Activated gamma-delta T cell treated with Interleukin-2 at 50 U/mL for 16 hours (primary cell): ENCODE data around the gene FOSL2.

Experiments
- DNase-seq: peaks from one replicate; pipeline ENCODE4 v3.0.0-alpha.2; 2020

The FOSL2 gene

DNA sequence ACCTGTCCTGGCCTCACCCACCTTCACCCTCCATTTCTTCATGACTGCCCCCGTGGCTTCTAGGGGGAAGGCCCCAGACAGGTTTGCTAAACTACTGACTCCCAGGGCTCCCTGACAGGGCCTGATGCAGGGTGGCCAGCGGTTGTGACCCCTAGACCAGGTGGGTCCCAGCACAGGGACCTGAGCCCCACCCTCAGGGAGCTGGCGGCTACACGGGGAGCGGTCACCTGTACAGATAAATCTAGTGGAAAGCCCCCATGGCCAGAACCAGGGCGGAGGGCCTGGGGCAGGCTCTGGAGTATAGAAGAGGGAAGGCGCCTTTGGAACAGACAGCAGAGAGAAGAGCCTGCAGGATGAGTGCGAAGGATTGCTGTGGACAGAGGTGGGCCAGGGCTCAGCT, 60.7 kb downstream of the FOSL2 start:
- no peak for DNase-seq

GRCh38 chr2:28454016-28454930, 61.6 kb downstream of the FOSL2 start:
- no peak for DNase-seq

DNA sequence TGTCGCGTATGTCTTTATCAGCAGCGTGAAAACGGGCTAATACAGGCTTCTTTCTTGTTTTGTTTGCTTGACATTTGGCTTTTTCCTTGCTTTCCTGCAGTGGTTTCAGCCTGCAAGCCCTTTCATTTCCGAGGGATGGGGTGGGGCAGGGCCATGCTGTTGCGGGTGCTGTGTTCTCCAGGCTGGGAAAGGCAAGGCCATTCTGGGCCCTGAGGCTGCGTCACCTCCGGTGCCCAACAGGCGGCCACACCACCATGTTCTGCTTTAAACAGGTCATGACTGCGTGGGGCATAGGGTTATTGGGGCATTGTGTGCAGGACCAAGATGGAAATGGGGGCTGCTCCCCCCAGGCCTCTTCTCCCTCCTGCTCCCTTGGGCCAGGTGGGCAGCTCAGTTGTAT, 64.6 kb downstream of the FOSL2 start:
- no peak for DNase-seq

GRCh38 chr2:28461056-28461455, 68.4 kb downstream of the FOSL2 start:
- DNase-seq, result no peak

- no peak for DNase-seq
Observed at GRCh38 chr2:28462122-28462521, 69.5 kb downstream of the FOSL2 start.

- no peak for DNase-seq
Observed at GRCh38 chr2:28463211-28463816, 70.7 kb downstream of the FOSL2 start.

DNA sequence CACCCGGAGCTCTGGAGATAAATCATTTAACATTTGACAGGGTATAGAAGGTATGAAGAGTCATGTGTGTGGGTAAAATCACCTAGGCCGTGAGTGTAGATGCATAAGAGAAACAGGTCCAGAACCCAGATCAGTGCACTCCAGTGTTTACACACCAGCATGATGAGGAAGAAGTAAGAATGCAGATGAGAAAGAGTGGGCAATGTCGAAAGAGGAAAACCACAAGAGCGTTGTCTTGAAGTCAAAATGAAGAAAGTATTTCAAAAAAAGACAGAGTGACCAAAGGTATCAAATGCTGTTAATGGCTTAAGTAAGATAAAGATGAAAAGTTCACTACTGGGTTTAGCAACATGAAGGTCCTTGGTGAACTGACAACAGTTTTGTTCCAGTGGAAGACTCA, 71.2 kb downstream of the FOSL2 start:
- no peak for DNase-seq

- DNase-seq, result no peak
Observed at GRCh38 chr2:28465148-28465885, 72.7 kb downstream of the FOSL2 start.
